GM18951 (cell line): ENCODE data around the gene NUAK1.

Experiments
- POLR2A ChIP-seq: IDR thresholded peaks from 4 replicates; pipeline ENCODE4 v1.6.1; 2011; ENCODE audit warnings: mild to moderate bottlenecking; ENCODE audit not compliant: insufficient read length, insufficient read depth; ENCODE audit errors: extremely low read depth
- in situ Hi-C: fragments of 300-500 bp; cut with MboI; formaldehyde crosslinking; loops from one replicate; pipeline ENCODE4 v1.12.0; 2022; ENCODE audit warnings: low sequenced_read_pairs, mixed read lengths, inconsistent platforms; ENCODE audit not compliant: unreplicated experiment

The NUAK1 gene

DNA sequence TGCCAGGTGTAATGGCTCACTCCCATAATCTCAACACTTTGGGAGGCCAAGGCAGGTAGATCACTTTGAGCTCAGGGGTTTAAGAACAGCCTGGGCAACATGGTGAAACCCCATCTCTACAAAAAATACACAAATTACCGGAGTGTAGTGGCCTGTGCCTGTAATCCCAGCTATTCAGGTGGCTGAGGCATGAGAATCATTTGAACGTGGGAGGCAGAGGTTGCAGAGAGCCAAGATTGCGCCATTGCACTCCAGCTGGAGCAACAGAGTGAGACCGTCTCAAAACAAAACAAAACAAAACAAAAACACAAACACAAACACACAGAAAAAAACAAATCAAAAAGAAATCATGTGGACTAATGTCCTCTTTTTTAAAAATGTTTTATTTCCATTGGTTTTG is 104.4 kb downstream of the NUAK1 start:
- in situ Hi-C loops = no loop called here

DNA sequence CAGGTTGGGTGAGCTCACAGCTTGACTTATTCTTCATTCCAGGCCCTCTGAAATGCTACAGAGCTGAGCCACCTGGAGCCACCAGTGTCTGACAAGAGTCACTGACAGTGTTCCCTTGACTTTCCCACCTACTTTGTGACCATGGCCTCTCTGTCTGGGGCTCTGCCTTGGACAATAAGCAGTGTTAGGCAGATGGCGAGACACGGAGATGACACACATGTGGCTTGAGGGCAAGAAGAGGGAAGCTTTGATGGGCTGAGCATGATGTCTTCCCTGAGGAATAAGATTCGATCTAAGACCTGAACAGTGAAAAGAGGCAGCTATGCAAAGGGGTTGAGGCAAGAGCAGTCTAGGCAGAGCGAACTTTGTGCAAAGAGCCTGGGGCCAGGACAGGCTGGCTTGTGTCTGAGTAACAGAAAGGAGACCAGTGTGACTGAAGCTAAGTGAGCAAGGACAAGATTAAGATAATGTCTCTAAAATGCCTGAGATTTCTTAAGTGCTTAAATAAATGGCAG is 105.5 kb downstream of the NUAK1 start:
- TF ChIP-seq POLR2A = no peak

More for the DNA sequence above, 104.4 kb downstream of the NUAK1 start:
- TF ChIP-seq POLR2A = no peak

DNA sequence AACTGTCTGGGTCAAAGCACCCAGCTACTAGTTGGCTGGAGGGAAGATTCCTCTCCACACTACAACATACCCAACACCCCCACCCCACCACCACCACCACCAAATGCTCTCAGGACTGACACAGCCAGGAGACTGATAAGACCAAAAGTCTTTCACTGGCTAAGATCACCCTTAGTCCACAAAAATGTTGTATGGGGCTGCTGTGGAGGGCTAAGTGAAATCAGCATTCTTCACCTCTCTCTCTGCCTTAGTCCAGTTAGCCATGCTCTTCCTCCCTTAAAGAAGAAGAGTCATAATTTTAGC is 106.2 kb downstream of the NUAK1 start:
- in situ Hi-C loops = no loop called here

More for the DNA sequence above, 105.5 kb downstream of the NUAK1 start:
- in situ Hi-C loops = no loop called here

DNA sequence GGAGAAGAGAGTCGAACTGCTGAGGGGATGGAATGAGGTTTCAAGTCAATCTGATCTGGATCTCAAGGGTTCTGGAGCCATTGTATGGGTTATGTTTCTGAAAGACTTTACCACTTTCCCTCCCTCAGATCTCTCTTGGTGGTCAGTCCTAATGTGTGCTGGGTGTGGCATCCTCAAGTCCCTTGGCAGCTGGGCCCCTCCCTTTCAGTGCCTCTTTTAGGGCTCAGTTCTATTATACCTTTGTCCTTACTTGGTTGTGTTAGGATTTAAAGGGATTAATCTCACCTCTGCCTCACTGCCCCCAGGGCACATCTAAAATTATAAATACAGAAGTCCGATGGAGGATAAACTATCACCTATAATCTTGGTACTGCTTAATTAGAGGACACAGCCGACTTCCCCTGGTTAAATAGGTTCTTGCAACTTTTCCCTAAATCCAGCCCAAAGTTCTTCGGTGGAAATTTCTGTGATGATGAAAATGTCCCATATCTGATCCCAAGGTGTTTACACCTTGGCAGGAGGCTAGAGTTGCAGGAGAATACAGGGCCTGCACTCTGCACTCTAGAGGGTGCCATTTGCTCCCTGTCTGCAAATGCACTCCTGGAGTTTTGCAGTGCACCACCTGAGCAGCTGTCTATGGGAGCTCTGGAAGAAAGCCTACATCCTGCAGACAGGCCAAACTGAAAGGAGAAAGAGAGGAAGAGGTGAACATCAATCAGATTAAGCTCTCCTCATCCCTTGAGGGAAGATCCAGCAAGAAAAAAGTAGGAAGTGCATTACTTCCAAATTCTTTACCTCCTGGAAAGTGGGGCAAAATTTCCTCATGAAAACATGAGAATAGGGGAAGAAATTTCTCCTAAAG is 106.8 kb downstream of the NUAK1 start:
- in situ Hi-C loops = no loop called here
- no peak for TF ChIP-seq POLR2A

More for the DNA sequence above, 106.2 kb downstream of the NUAK1 start:
- TF ChIP-seq POLR2A = no peak

DNA sequence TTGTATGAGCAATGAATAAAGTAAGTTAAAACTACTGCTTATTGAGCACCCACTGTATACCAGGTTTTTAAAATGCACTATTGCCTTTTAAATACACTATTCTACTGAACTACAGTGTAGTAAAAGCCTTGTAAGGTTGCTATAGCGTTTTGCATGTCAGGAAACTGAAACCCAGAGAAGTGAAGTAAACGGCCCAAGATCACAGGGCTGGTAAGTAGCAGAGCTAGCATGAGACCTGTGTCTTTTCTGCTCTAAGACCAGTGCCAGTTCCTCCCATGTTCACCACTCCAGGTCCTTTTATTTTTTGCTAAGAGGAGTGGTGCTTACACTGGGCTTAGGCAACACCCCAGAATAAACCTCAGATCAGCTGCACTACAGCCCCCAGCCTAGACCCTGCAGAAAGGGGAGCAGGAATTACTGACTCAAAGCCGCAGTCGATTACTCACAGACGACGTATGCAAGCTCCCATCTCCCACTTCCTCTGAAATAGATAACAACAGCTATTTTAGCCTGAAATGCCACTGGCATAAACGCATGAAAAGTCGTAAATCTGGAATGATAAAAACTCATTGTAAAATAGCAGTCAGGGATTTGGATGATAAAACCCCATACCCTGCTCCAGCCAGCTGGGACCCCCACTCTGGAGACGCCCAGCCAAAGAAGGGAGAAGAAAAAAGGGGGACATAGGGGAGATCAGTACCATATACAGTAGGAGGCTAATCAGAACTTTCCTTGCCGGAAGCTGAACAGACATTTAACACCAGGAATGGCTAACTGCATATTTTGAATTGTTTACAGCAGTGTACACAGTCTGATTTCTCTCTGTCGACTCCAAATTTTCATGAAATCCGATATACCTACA is 108.3 kb downstream of the NUAK1 start:
- TF ChIP-seq POLR2A = no peak

DNA sequence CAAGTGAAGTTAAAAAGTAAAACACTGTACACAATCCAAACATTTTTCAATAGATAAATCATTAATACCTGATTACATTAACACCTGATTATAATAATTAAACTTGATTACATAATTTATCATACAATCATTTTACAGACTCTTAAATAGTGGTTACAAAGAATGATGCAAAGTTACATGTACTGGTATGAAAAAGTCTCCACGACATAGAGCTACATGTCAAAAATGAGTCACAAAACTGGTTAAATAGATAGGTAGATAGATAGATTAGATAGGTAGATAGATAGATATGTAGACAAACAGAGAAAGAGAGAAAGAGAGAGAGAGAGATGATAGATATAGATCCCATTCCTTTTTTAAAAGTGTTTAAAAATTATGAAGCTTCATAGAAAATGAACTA is 109.2 kb downstream of the NUAK1 start:
- no peak for TF ChIP-seq POLR2A
- in situ Hi-C loops = no loop called here

More for the DNA sequence above, 108.3 kb downstream of the NUAK1 start:
- in situ Hi-C loops = no loop called here

DNA sequence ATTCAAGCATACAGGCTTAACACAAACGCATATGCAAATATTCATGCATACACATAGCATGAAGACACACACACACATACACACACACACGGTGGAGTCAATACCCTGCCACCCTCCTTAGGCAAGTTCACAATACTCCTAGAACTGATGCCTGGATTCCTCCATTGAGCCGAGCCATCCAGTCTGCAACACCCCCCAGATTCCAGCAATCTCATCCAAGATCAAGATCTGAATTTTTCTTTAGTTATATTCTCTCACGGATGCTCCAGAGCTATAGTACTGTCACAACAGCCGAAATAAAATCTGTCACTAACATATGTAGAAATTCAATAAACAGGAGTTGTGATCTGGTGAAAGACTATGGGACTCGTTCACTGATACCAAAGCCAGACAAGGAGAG is 110.8 kb downstream of the NUAK1 start:
- TF ChIP-seq POLR2A = no peak
- in situ Hi-C loops = no loop called here

DNA sequence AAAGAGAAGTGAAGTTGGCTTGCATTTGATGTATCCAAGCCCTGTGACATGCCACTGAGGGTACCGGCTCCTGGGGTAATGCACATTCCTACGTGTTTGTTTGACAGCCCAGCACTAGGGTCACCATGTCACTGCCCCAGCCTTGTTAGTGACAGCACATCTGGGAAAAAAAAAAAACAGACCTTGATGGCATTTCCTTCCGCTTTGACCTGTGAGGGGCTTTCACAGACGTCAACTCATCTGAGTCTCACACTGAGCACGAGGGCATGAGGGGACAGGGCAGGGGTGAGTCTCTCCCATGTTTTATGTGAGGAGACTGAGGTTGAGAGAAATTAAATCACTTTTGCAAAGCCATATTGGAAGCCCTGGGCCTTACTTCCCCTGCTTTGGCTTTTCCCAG is 111.5 kb downstream of the NUAK1 start:
- in situ Hi-C loops = no loop called here
- TF ChIP-seq POLR2A = no peak

DNA sequence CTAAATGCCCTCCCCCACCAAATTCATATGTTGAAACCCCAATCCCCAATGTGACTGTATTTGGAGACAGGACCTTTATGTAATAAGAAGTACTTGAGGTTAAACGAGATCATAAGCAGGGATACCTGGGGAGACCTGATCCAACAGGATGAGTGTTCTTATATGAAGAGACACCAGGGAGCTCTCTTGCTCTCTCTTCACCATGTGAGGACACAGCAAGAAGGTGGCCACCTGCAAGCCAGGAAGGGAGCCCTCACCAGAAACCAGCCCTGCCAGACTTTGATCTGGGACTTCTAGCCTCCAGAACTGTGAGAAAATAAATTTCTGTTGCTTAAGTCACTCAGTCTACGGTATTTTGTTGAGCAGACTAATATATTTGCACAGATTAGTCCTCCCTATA is 113.6 kb downstream of the NUAK1 start:
- in situ Hi-C loops = no loop called here
- no peak for TF ChIP-seq POLR2A

DNA sequence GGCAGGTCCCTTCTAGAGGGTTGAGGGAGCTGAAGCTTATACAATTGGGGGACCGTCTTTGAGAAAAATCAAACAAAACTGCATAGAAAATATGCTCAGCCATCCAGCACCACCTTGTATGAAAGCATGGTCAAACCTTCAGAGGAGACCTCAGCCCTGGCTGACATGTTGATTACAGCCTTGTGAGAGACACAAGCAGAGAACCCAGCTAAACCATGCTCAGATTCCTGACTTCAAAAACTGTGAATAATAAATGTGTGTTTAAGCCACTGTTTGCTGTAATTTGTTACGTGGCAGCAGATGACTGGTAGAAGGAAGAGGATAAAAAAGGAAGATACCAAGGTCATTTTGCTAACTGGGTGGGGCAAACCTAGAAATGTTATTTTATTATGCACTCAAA is 115.7 kb downstream of the NUAK1 start:
- no peak for TF ChIP-seq POLR2A
- in situ Hi-C loops = no loop called here

DNA sequence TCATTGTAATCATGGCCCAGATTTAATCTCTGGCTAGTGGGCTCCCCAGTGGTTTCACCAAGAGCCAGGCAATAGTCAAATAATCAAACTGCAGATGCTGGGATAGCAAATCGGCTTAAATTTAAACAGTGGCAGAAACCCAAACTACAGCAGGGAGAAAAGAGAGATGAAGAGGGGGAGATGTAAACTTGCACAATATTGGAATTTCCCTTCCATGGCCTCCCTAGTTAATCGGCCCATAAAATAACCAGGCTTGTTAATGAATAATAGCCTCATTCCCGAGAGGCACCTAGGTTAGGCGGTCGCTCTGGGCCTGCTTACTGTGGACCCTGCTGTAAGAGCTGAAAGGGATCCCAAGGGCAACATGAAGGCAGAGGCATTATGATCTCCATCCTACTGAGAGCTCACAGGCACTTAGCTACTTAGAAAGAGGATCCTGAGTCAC is 116.2 kb downstream of the NUAK1 start:
- in situ Hi-C loops = no loop called here
- no peak for TF ChIP-seq POLR2A

DNA sequence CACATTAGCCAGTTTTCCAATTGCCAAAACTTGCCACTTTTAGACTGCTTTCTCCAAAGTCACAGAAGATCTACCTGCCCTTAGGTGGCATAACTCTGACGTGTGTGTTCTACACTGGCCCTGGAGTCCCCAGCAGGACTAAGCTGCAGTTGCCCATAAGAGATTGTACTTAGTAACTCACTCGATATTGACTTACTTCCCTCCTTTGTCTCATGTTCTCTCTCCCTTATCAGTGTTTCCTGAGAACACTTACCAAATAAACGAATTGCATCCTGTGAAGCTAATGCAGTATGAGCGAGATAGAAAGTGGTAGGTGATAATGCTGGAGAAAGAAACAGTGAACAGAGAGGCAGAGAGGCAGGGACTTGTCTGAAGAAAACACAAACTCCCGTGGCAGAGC is 117.2 kb downstream of the NUAK1 start:
- no peak for TF ChIP-seq POLR2A
- in situ Hi-C loops = no loop called here

DNA sequence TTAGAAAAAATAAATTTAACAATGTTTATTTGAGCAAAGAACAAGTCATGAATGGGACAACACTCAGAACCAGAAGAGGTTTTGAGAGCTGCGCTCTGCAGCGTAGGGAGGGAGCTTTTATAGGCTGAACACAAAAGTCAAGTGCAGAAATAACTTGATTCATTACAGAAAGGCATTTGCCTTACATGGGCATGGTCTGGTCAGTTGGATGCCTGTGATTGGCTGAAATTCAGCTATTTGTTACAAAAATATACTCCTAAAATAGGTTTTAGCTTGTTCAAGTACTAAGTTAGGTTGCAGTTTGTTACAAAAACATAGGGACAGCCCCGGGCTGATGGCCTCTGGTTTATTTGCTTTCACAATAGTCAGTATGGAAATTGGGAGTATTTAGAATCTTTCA is 118.0 kb downstream of the NUAK1 start:
- in situ Hi-C loops = no loop called here
- TF ChIP-seq POLR2A = no peak
